GM19463 (cell line): ENCODE data around the gene SERPINA4.

Experiments
- ATAC-seq: cut with Tn5 transposase; IDR thresholded peaks from one replicate; pipeline ENCODE4 v1.9.1; 2021; ENCODE audit warnings: mild to moderate bottlenecking, moderate library complexity; ENCODE audit not compliant: unreplicated experiment

Gene SERPINA4, protein sequence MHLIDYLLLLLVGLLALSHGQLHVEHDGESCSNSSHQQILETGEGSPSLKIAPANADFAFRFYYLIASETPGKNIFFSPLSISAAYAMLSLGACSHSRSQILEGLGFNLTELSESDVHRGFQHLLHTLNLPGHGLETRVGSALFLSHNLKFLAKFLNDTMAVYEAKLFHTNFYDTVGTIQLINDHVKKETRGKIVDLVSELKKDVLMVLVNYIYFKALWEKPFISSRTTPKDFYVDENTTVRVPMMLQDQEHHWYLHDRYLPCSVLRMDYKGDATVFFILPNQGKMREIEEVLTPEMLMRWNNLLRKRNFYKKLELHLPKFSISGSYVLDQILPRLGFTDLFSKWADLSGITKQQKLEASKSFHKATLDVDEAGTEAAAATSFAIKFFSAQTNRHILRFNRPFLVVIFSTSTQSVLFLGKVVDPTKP

DNA sequence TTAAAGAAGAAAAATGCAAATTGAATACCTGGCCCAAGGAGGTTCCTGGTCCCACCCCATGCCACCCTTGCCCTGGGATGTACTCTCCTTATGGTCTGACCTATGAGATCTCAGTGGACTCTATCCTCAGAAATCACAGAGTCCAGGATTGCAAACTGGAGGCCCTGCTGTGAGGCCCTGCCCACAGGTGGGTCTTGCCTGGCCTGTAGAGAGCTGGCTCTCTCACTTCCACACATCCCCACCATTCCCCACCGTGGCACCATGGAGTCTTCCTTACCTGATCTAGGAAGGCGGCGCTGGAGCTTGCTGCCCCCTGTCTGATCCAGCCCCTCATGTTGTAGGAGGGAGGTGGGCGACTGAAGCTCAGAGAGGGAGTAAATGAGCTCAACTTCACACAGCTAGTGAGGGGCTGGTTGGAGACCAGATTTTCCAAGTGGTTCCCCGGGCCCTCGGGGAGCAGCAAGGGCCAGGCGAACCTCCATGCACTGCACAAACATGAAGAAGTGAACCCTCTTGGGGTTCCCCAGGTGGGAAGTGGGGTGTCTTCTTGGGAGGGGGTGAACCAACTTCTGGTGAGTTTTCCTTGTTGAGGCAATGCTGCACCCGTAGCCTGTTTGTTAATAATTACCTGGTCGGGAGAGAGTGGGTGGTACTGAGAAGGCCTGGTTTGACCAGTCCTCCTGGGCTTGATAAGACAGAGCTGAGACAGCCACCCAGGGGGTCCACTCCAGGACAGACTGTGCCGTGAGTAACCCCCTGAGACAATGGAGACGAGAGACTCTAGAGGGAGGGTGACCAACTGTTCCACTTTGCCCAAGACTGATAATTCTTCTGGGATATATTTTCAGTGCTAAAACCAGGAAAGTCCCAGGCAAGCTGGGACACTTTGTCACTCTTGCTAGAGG is at the start of gene SERPINA4:
TSS of gene SERPINA4 (plus strand) at position 692 of the 905 bp plus-strand sequence. CDS start 2,041 bp downstream, outside the sequence.
- no peak for ATAC-seq

DNA sequence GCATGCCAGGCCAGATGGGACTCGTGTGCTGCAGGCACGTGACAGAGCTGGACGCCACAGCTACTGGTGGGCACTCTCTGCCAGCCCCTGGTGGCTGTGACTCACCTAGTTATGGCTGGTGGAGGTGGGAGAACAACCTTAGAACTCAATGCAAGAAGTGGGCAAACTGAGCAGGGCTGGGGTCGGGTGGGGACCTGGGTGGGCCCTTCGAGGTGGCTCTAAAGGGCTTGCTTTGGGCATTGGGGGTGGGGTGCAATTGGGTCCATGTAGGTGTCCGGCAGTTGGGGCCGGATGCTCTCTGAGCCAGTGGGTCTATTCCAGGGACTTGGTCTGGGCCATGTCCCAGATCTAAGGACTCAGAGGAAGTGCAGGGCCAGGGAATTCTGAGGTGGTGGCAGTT is 46.9 kb upstream of the SERPINA4 start:
- ATAC-seq = no peak

- ATAC-seq = no peak
Observed at GRCh38 chr14:94515426-94515825, 45.8 kb upstream of the SERPINA4 start.

- ATAC-seq = no peak
Observed at GRCh38 chr14:94515856-94516255, 45.4 kb upstream of the SERPINA4 start.

- ATAC-seq = no peak
Observed at GRCh38 chr14:94517248-94517640, 44.0 kb upstream of the SERPINA4 start.

DNA sequence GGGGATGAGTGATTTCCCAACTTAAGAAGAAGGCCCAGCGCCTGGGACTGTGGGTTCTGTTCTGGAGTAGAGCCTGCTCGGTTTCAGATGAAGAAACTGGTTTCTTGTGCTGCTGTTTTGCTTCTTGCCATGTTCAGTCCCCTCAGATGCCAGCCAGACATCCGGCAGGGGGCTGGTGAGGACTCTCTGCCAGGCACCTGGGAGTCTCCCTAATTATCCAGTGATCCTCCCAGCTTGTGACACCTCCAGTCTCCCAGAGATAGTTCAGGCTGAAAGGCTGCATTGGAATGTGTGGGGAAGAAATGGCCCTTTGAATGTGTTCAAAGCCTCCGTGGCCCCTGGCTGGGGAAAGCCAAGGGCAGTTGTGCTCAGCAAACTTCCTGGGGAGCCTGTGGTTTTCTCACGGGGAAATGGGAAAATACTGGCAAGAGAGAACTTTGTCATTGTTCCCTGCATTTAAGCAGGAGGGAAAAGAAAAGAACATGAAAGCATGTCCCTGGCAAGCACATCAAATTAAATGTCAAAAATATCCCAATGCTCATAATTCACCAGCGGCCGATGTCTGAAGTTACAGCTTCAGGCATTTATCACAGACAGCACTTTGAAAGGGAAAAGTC is 43.5 kb upstream of the SERPINA4 start:
- no peak for ATAC-seq

DNA sequence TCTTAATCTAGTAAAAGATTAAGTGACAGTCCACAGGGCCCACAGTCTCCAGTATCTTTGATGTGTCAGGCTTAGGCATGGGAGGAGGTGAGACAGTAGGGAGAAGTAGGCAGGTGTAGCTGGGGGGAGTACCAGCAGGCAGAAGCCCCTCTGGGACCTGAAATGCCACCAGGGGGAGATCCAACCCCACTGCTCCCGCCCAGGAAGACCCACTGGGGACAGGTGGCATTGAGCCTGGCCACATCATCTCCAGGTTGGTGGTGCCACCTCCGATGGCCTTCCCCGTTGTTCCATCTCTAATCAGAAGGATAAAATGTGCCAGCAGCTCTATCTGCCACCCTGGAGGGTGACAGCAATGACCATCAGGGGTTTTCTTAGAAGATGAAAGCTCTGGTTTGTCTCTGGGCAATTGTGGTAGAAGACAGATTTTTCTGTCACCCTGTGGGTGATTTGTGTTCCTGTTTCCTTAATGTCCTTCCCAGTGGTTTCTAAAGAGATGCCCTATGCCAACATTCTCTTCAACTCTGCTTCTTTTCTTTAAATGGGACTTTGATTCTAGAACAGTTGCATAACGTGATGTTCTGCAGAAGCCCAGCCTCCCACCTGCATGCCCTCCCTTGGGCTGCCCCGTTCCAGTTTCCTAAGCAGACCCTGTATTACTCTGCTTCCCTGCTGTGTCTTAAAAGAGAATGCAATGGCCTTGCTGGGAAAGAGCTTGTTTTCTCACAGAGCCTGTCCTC is 39.7 kb upstream of the SERPINA4 start:
- no peak for ATAC-seq

DNA sequence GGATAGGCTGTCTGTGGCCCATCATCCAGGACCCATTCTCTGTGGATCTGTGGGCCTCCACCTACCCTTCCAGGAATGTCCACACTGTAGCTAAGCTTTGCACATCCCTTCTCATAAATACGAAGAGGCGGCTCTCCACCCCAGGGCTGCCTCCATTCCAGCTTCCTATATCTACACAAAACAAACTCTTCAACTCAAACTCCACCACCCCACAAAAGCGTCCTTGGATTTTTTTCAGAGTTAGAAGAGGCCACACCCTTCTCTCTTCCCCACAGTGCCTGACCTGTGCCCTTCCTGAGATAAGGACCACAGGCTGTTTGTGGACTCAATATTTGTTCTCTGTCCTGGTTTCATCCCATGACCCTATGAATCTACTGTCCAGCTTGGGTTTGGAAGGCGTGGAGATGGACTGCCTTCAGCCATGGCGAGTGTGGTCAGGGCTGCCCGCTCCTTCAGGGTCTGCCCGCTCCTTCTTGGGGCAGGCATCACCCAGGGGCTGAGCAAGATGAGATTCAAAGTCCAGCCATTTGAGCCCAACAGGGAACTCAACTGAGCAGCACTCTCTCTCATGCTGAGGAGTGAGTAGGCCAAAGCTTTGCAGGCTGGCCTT is 39.0 kb upstream of the SERPINA4 start:
- no peak for ATAC-seq

DNA sequence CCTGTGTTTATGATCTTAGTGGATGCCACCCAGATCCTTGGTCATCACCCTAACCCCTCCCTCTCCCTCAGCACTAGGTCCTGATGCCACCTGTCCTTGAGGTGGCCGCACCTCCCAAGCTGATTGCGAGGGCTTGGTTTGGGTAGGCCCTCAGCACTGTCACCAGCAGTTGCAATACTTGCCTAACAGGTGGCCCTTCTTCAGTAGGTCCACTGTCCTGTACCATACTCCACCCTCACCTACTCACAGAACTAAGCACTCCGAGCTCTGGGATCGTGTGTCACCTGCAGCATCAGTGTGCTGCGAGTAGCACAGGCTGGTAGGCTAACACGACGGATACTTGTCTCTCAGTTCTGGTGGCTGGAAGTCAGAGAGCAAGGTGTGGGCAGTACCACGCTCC is 38.0 kb upstream of the SERPINA4 start:
- no peak for ATAC-seq

DNA sequence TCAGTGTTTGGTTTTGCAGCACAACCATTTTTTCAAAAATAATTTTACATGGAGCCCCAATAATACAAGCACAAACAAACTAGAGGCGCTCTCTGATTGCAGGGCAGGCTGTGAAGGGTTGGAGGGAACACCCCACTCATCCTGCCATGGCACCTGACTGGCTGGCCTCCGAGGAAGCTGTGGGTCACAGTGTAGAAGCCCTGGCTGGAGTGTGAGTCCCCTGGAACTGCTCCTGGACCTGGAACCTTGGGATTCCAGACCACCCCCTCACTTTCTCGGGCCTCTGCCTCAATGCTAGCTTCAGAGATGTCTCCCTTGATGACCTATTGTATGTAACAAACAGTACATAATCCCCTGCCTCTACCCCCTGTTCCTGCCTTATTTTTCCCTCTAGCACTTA is 37.1 kb upstream of the SERPINA4 start:
- no peak for ATAC-seq

- no peak for ATAC-seq
Observed at GRCh38 chr14:94531187-94531586, 30.1 kb upstream of the SERPINA4 start.

DNA sequence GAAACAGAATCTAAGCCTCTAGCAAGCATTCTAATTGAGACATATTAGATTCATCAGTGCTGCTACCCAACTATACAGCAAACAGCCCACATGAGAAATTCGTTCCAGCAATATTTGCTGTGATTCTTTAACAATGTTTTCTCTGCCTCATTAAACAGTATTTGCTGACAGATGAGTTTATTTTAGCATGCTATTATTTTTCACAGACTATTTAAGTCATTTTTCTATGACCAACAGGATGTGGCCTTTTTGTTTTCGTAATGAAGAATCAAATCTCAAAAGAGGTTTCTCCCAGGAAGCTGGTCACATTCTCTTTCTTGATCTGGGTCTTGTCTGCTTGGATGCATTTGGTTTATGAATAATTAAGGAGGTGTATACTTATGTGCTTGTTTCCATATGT is 28.8 kb upstream of the SERPINA4 start:
- no peak for ATAC-seq

- ATAC-seq = no peak
Observed at GRCh38 chr14:94535506-94535905, 25.7 kb upstream of the SERPINA4 start.

DNA sequence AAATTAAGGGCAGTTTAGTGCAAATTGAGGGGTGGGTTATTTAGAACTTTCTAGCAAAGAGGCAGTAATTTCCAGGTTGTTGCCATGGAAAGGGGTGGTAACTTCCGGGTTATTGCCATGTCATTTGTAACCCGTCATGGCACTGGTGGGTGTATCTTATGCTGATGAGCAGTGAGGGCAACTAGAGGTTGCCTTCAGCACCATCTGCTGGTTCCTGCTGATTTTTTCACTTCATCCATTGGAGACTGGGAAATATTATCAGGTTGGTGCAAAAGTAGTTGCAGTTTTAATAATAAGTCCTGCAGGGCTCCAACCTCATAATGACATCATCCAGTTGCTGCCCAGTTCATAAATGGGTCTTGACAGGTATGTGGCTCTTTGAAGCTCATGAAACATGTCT is 24.4 kb upstream of the SERPINA4 start:
- no peak for ATAC-seq

GRCh38 chr14:94538070-94538740 is 23.0 kb upstream of the SERPINA4 start:
- no peak for ATAC-seq

- ATAC-seq = no peak
Observed at GRCh38 chr14:94539181-94539580, 22.1 kb upstream of the SERPINA4 start.

DNA sequence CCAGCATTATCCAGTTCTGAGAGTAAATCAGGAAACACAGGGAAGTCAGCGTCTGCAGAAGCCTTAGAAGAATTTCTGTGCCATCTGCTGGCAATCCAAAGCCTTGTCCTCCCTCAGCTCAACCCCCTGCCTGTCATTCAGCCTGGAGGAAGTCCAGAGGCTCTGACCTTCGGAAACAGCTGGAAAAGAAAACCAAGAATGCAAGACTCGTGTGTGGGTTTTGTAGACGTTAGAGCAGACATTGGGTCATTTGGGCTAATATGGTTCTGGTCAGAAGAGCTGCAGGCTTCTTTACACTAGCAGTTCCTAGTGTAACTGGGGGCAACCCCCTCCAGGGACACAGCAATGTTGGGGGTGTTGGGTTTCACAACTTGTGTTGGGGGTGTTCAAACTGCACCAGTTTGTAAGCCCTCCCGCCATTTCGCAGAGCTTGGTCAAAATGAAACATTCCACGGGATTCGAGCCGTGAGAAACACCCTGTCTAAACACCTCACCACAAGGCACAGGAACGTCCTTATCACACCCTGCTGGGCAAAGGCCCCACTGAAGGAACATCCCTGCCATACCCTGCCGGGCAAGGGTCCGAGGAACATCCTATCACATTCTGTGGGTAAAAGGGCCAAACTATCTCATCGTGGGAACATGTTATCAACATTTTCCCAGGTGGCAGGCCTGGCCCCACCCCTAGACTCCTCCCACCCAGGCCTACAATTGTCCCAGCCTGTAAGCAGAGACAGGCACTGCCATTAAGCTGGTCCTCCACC is 21.0 kb upstream of the SERPINA4 start:
- ATAC-seq = no peak

- no peak for ATAC-seq
Observed at GRCh38 chr14:94541234-94541975, 19.8 kb upstream of the SERPINA4 start.
